Measurements from ENCODE around the gene ZNF514. TPM values are rescaled to one million over a fixed set of nuclear protein-coding genes. Genes with fewer than 3 reads are reported as not detected.
"Not testable (repeated sequence)": the region's sequence is repeated elsewhere in the genome, so short reads cannot be mapped to it uniquely, and the experiment has no call there.

Gene ZNF514
- total RNA-seq, 1 donor, result 10.8 TPM

GRCh38 chr2:95192956-95193355 lies 33.3 kb upstream of the ZNF514 start:
- DNase-seq (ENCODE audit: low read depth), result peak; percentile 13
- H3K4me3 ChIP-seq (ENCODE audit: low read depth, low read length), result not testable (repeated sequence)
- peak; percentile 53 for TF ChIP-seq CTCF (IDR thresholded peaks at IDR 0.05; ENCODE audit: insufficient read depth, low read depth, low read length)

GRCh38 chr2:95185973-95186372 lies 26.3 kb upstream of the ZNF514 start:
- no peak for TF ChIP-seq CTCF (IDR thresholded peaks at IDR 0.05; ENCODE audit: insufficient read depth, low read depth, low read length)
- H3K4me3 ChIP-seq (ENCODE audit: low read depth, low read length), result no peak overlapping the region
- peak; percentile 10 for DNase-seq (ENCODE audit: low read depth)

- H3K4me3 ChIP-seq (ENCODE audit: low read depth, low read length), result no peak overlapping the region
- DNase-seq (ENCODE audit: low read depth), result no peak
- TF ChIP-seq CTCF (IDR thresholded peaks at IDR 0.05; ENCODE audit: insufficient read depth, low read depth, low read length), result no peak
Measured at GRCh38 chr2:95185197-95185596, 25.5 kb upstream of the ZNF514 start.

- no peak for TF ChIP-seq CTCF (IDR thresholded peaks at IDR 0.05; ENCODE audit: insufficient read depth, low read depth, low read length)
- no peak overlapping the region for H3K4me3 ChIP-seq (ENCODE audit: low read depth, low read length)
- DNase-seq (ENCODE audit: low read depth), result no peak
Measured at GRCh38 chr2:95181774-95182173, 22.1 kb upstream of the ZNF514 start.

- no peak for DNase-seq (ENCODE audit: low read depth)
- TF ChIP-seq CTCF (IDR thresholded peaks at IDR 0.05; ENCODE audit: insufficient read depth, low read depth, low read length), result no peak
- H3K4me3 ChIP-seq (ENCODE audit: low read depth, low read length), result no peak overlapping the region
Measured at GRCh38 chr2:95179451-95179850, 19.8 kb upstream of the ZNF514 start.

GRCh38 chr2:95174031-95174542 lies 14.4 kb upstream of the ZNF514 start:
- no peak for DNase-seq (ENCODE audit: low read depth)
- no peak for TF ChIP-seq CTCF (IDR thresholded peaks at IDR 0.05; ENCODE audit: insufficient read depth, low read depth, low read length)
- H3K4me3 ChIP-seq (ENCODE audit: low read depth, low read length), result no peak overlapping the region

- no peak for DNase-seq (ENCODE audit: low read depth)
- no peak for TF ChIP-seq CTCF (IDR thresholded peaks at IDR 0.05; ENCODE audit: insufficient read depth, low read depth, low read length)
- no peak overlapping the region for H3K4me3 ChIP-seq (ENCODE audit: low read depth, low read length)
Measured at GRCh38 chr2:95171902-95172301, 12.3 kb upstream of the ZNF514 start.
